ENCODE results near the gene LENG1.
"Not testable (repeated sequence)": the region's sequence is repeated elsewhere in the genome, so short reads cannot be mapped to it uniquely, and the experiment has no call there.

Gene LENG1

GRCh38 chr19:54189735-54190502 is 30.4 kb upstream of the LENG1 start:
- peak; percentile 100 for DNase-seq (ENCODE audit: low read depth in 2 of 2)

GRCh38 chr19:54189145-54189734 is 29.7 kb upstream of the LENG1 start, which contains the start of gene MBOAT7:
TSS of gene MBOAT7 (minus strand) at chr19:54189580. CDS start at chr19:54188508, 1,072 bp downstream.
- no peak for DNase-seq (ENCODE audit: low read depth in 2 of 2)

- peak in 1 of 2 donors; percentile 54 for DNase-seq (ENCODE audit: low read depth in 2 of 2)
These were observed 28.8 kb upstream of the LENG1 start for GRCh38 chr19:54188215-54188871.

- no peak for DNase-seq (ENCODE audit: low read depth in 2 of 2)
These were observed 27.4 kb upstream of the LENG1 start for GRCh38 chr19:54186934-54187381.

GRCh38 chr19:54186351-54186750 is 26.8 kb upstream of the LENG1 start:
- no peak for DNase-seq (ENCODE audit: low read depth in 2 of 2)

GRCh38 chr19:54183431-54183830 is 23.9 kb upstream of the LENG1 start:
- no peak for DNase-seq (ENCODE audit: low read depth in 2 of 2)

GRCh38 chr19:54181894-54182293 is 22.4 kb upstream of the LENG1 start:
- DNase-seq (ENCODE audit: low read depth in 2 of 2) = not testable (repeated sequence)

GRCh38 chr19:54180691-54181091 is 21.2 kb upstream of the LENG1 start:
- no peak for DNase-seq (ENCODE audit: low read depth in 2 of 2)

- DNase-seq (ENCODE audit: low read depth in 2 of 2) = no peak
These were observed 20.5 kb upstream of the LENG1 start for GRCh38 chr19:54179921-54180461.

GRCh38 chr19:54179262-54179852 is 19.8 kb upstream of the LENG1 start:
- no peak for DNase-seq (ENCODE audit: low read depth in 2 of 2)

GRCh38 chr19:54178581-54179261 is 19.2 kb upstream of the LENG1 start:
- no peak for DNase-seq (ENCODE audit: low read depth in 2 of 2)

- no peak for DNase-seq (ENCODE audit: low read depth in 2 of 2)
These were observed 14.7 kb upstream of the LENG1 start for GRCh38 chr19:54173951-54174834.

- DNase-seq (ENCODE audit: low read depth in 2 of 2) = no peak
These were observed 13.8 kb upstream of the LENG1 start for GRCh38 chr19:54173359-54173699.

- DNase-seq (ENCODE audit: low read depth in 2 of 2) = no peak
These were observed 13.2 kb upstream of the LENG1 start, which contains the start of gene TMC4 for GRCh38 chr19:54172471-54173358. TSS of gene TMC4 (minus strand) at chr19:54173160. CDS start at chr19:54173117, 43 bp downstream.

- not testable (repeated sequence) for DNase-seq (ENCODE audit: low read depth in 2 of 2)
These were observed 12.4 kb upstream of the LENG1 start for GRCh38 chr19:54171736-54172431.

GRCh38 chr19:54169149-54169740 is 9.7 kb upstream of the LENG1 start:
- no peak for DNase-seq (ENCODE audit: low read depth in 2 of 2)

GRCh38 chr19:54168174-54168917 is 8.8 kb upstream of the LENG1 start:
- DNase-seq (ENCODE audit: low read depth in 2 of 2) = peak; percentile 92 to 95

- no peak for DNase-seq (ENCODE audit: low read depth in 2 of 2)
These were observed 5.7 kb upstream of the LENG1 start for GRCh38 chr19:54165222-54165621.
